ENCODE data around the gene OLIG3. TPM values are rescaled to one million over a fixed set of nuclear protein-coding genes. Genes with fewer than 3 reads are reported as not detected.

The OLIG3 gene
- total and polyA plus RNA-seq, 2 of the 8 experiments (the other 6 are each of a cell fraction or from before 2014, with no cell fraction given), result 0.60 to 1.3 TPM

DNA sequence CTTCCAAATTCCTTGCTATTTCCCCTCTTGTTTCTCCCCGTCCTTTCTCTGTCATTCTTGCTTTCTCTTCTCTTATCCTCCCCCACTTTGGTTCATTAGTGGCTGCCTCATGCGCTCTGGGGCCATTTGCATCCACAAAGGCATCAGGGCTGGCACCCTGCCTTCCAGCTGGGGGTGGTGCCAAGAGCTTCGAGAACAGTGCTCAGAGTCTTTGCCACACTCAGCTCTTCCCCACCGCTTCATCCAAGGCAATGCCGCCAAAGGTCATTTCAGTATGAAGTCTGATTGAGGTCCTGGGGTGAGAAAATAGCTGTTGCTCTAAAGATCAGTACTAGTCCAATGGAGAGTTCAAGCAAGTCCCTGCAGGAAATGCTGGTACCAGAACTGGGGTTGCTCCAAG, 22.7 kb downstream of the OLIG3 start (continued):
- TF ChIP-seq GTF2F1 (IDR thresholded peaks at IDR 0.05; ENCODE audit: borderline replicate concordance, low read depth, low read length), result no peak
